DMS53 treated with DMSO at 0.1 percent for 48 hours (cell line): ENCODE measurements around the gene HSP90AA1.
A peak's percentile ranks its signal among the peaks of the same experiment; 100 is the strongest.
"Not testable (repeated sequence)": the region's sequence is repeated elsewhere in the genome, so short reads cannot be mapped to it uniquely, and the experiment has no call there.

Experiments
- DNase-seq: peaks from one replicate; lab custom pipeline; 2025; ENCODE audit not compliant: unreplicated experiment; lab: John Stamatoyannopoulos, UW

HSP90AA1 gene

DNA sequence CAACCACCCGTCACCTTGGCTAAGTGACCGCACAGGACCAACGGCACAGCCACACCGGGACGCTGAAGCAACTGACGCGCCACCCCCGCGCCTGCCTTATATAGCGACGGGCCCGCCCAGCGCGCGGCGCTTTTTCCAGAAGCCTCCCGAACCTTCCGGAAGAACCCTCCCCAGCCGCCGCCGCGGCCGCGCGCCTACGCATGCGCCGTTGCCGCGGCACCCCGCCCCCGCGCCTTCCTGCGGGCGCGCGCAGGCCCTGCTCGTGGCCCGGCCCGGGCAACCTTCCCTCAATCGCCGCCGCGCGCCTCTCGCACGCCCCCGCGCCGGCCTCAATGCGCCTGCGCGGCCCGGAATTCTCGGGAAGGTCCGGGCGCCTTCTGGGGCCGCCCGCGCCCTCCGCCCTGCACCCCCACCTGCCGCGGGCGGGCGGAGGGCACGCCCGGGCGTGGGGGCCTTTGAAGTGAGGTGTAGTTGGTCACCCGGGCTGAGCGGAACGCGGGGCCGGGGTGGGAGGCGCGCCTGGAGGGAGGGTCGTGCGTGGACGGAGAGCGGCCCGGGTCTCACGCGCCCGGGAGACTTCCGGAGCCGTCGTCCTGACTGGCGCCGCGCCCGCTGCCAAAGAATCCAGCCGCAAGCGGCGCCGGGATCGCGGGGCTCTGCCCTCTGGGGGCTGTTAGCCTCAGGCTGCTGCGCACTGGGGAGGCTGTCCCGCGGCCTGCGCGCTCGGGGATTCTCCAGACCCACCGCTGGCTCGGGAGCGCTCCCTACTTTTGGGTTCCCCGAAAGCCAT, at the start of gene HSP90AA1:
HSP90AA1 (minus strand) TSS at position 73 of the 790 bp plus-strand sequence. CDS start 666 bp downstream, outside the sequence.
- DNase-seq: peak; percentile 71

DNA sequence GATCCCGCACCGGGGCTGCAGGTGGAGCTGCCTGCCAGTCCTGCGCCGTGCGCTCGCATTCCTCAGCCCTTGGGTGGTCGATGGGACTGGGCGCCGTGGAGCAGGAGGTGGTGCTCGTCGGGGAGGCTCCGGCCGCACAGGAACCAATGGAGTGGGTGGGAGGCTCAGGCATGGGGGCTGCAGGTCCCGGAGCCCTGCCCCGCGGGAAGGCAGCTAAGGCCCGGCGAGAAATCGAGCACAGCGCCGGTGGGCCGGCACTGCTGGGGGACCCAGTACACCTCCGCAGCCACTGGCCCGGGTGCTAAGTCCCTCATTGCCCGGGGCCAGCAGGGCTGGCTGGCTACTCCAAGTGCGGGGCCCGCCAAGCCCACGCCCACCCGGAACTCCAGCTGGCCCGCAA, 48.6 kb upstream of the HSP90AA1 start:
- DNase-seq: not testable (repeated sequence)

DNA sequence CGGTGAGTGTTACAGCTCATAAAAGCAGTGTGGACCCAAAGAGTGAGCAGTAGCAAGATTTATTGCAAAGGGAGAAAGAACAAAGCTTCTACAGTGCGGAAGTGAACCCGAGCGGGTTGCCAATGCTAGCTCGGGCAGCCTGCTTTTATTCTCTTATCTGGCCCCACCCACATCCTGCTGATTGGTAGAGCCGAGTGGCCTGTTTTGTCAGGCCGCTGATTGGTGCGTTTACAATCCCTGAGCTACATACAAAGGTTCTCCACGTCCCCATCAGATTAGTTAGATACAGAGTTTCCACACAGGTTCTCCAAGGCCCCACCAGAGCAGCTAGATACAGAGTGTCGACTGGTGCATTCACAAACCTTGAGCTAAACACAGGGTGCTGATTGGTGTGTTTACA, 47.9 kb upstream of the HSP90AA1 start:
- not testable (repeated sequence) for DNase-seq

DNA sequence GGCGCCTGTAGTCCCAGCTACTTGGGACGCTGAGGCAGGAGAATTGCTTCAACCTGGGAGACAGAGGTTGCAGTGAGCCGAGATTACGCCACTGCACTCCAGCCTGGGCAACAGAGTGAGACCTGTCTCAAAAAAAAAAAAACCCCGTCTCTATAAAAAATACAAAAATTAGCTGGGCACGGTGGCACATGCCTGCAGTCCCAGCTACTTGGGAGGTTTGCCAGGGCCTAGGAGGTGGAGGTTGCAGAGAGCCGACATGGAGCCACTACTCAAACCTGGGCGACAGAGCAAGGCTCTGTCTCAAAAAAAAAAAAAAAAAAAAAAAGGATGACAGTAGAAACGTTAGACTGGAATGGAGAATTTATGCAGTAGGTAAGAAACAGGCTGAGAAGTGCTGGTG, 47.2 kb upstream of the HSP90AA1 start:
- DNase-seq: not testable (repeated sequence)

DNA sequence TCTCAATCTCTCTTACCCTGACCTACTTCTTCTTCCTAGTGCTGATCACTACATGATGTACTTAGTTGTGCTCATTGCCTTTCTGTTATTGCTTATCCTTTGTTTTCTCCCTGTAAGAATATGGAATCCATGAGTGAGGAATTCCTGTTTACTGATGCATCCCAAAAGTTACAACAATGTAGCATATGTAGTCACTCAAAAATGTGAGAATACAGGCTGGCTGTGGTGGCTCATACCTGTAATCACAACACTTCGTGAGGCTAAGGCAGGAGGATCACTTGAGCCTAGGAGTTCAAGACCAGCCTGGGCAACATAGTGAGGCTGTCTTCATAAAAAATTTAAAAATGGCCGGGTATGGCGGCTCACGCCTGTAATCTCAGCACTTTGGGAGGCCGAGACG, 44.9 kb upstream of the HSP90AA1 start:
- DNase-seq: no peak

DNA sequence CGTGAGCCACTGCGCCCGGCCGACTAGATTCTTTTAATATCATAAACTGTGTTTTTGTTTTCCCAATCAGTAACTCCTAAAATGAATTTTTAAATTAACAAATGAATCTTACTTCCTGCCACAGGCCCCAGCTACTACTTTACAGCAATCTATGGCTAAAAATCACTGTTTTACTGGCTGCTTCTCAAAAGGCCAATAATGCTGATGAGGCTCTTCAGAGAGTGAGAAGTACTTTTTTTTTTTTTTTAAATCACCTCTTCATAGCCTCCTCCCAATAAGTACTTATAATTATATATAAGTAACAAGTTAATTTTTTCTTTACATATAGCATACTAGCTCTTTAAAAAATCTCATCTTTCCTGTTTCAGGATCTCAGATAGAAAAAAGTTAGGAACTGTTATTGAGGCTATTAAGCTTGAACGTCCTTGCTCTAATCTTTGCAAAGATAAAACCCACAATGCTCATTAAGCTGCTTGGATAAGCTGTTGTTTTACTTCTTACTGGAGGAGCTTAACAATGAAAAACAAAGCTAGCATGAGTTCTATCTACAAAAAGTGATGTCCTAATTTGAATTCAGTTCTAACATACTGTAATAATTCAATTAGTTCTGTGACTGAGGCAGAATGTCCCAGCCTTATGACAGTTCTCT, 40.1 kb upstream of the HSP90AA1 start:
- DNase-seq: no peak

DNA sequence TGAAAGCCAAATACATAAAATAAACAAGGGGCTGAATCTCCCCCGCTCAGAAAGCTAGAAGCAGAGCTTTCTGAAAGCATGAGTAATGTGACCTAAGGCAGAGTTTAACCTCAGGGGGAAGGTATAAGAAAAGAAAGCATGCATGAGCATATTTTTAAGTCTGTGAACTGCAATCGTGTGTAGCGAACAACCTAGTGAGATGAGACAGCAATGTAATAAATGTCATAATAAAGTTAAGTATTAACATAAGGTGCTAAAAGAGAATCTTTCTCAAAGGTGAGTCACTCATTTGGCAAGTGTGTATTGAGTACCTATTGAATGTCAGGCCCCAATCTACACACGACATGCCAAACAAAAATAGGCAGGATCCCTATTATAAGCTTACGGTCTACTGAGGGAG, 38.7 kb upstream of the HSP90AA1 start:
- DNase-seq: peak; percentile 41

DNA sequence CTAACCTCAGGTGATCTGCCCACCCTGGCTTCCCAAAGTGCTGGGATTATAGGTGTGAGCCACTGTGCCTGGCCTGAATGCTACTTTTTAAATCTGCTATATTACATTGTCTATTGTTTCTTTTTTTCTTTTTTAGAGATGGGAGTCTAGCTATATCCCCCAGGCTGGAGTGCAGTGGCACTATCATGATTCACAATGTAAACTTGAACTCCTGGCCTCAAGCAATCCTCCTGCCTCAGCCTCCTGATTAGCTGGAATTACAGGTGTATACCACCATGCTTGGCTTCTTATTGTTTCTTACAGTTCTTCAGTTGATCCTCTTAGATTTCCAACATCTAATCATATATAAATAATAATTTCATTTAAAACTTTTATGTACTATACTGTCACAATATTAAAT, 37.6 kb upstream of the HSP90AA1 start:
- no peak for DNase-seq

DNA sequence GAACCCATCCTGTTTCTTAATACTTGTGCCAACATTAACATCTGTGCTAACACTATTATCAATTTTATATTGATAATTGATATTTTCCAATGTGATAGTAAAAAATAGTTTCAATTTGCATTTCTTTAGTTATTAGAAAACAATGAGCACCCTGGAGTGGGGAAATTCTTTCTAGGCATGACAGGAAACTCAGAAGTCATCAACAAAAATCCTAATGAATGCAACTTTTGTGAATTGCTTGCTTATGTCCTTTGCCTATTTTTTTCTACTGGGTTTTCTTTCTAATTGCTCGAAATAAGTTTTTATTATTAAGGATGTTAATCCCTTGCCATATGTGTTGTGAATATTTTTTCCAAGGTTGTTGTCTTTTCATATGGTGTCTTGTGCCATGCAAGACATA, 34.7 kb upstream of the HSP90AA1 start:
- no peak for DNase-seq

DNA sequence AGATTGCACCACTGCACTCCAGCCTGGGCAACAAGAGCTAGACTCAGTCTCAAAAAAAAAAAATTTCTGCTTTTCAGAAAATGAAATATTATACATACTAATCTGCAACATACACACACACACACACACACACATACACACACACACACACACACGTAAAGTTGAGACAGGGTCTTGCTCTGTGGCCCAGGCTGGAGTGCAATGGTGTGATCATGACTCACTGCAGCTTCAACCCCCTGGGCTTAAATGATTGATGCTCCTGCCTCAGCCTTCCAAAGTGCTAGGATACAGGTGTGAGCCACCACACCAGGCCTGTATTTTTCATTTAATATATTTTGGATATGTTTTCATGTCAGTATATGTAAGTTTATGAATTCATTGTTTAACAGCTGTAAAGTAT, 34.0 kb upstream of the HSP90AA1 start:
- DNase-seq: no peak

DNA sequence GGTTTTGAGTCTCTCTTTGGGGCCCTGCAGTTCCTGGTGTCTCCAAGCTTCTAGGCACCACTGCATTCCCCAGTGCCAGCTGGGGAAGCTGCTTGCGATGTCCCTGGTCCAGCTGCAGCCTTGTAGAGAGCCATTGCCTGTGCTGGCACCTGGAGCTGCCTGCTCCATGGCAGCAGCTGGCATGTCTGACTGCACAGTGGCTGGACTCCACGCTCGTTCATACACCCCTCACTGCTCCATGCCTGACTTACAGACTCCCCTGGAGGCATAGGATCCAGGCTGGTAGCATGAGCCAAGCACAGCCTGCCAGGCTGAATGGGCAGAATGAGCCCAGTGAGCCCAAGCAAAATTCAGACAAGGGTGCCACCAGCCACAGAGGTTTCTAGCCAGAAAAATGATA, 31.0 kb upstream of the HSP90AA1 start:
- no peak for DNase-seq

DNA sequence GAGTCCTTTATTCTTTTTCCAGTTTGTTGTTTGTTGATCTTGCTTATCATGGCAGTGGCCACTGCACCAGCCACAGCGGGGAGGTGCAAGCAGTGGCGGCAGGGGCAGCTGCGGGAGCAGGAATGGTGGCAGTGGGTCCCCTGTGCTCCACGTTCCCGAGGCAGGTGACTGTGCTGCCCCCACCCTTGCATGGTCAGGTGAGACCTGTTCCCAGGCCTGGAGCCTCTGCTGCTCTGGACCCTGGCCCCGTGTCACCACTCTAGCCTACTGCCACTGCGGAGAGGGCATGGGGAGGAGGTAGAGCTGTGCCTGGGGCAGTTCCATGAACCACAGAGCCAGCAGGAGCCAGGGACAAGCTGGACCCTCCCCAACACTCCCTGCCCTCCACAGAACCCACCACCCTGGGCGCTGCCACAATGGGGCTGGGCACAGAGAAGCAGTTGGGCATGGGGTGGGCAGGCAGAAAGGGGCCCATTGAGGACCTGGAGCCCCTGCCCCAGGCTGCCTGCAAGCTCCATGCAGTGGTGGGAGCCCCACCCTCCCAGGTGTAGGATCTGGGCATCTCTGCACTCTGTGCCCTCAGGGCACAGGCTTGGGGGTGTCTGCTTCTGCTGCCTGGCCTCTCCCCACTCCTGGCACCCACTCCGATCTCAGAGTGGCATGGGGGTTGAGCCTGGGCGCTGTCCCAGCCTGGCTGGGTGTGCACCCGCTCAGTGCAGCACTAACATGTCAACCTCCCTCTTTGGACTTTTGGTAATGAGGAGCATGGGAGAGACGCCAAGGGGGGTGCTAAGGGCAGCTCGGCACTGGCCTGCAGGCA, 29.7 kb upstream of the HSP90AA1 start:
- DNase-seq: no peak

DNA sequence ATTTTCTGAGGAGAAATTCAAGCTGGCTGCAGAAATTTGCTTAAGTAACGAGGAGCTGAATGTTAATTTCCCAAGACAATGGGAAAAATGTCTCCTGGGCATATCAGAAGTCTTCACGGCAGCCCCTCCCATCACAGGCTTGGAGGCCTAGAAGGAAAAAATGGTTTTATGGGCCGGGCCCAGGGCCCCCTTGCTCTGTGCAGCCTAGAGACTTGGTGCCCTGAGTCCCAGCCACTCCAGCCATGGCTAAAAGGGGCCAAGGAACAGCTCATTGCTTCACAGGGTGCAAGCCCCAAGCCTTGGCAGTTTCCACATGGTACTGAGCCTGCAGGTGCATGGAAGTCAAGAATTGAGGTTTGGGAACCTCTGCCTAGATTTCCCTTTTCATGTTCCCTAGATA, 24.3 kb upstream of the HSP90AA1 start:
- no peak for DNase-seq

DNA sequence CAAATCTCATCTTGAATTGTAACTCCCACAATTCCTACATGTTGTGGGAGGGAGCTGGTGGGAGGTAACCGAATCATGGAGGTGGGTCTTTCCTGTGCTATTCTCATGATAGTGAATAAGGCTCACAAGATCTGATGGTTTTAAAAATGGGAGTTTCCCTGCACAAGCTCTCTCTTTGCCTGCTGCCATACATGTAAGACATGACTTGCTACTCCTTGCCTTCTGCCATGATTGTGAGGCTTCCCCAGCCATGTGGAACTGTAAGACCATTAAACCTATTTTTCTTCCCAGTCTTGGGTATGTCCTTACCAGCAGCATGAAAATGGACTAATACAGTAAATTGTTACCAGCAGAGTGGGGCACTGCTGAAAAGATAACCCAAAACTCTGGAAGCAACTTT, 22.5 kb upstream of the HSP90AA1 start:
- DNase-seq: not testable (repeated sequence)

DNA sequence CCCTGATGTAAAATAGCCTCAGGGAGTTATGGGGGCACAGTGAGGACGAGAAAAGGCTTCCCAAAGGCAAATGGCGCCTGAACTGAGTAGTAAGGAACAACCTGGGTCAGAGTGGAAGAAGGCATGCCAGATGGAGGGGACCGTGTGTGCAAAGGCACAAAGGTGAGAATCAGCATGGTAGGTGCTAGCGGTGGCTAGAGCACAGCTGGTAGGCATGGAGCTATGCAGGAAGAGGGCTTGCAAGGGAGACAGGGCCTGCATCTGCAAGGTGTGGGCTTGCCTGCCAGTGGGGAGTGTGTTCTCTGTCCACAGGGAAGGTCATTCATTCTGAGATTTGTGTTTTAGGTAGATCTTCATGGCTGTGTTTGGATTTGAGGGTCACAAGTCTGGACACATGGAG, 18.5 kb upstream of the HSP90AA1 start:
- DNase-seq: no peak

DNA sequence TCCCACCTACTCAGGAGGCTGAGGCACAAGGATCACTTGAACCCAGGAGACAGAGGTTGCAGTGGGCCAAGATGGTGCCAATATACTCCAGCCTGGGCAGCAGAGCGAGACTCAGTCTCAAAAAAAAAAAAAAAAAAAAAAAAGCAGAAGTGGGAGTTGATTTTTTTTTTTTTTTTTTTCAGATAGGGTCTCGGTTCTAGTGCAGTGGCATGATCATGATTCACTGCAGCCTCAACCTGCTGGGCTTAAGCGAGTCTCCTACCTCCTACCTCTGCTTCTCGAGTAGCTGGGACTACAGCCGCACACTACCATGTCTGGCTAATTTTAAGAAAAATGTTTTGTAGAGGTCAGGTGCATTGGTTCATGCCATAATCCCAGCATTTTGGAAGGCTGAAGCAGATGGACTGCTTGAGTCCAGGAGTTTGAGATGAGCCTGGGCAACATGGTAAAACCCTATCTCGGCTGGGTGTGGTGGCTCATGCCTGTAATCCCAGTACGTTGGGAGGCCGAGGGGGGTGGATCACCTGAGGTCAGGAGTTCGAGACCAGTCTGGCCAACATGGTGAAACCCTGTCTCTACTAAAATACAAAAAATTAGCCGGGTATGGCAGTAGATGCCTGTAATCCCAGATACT, 16.3 kb upstream of the HSP90AA1 start:
- no peak for DNase-seq

DNA sequence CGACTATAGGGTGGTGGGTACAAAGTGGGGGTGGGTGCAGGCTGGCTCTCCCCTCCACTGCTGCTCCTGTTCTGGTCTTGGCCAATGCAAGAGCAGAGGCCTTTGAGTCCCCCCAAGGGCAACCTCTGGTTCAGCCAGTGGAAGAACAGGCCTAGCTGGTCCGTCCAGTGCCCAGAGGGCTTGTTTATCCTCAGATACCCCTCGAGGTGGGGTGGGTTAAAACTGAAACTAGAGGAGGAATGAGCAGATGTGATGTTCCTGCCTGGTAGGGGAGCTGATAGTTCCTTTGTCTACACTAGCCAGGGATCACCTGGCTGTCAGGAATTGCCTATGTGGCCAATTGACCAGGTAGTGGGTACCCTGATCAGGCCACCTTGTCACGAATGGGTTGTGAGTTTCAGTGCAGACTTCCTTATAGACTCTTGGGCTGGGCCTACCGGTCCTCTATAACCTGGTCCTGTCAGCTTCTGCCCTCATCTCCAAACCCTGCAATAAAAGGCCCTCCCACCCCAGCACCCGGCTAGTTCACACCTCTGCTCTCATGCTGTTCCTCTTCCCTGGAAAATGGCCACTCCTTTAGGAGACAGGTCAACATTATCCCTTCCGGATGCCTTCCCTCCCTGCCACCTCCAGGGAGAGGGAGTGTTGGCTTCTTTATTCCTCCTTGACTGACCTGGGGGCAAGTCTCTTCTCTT, 10.7 kb upstream of the HSP90AA1 start:
- peak; percentile 21 for DNase-seq

DNA sequence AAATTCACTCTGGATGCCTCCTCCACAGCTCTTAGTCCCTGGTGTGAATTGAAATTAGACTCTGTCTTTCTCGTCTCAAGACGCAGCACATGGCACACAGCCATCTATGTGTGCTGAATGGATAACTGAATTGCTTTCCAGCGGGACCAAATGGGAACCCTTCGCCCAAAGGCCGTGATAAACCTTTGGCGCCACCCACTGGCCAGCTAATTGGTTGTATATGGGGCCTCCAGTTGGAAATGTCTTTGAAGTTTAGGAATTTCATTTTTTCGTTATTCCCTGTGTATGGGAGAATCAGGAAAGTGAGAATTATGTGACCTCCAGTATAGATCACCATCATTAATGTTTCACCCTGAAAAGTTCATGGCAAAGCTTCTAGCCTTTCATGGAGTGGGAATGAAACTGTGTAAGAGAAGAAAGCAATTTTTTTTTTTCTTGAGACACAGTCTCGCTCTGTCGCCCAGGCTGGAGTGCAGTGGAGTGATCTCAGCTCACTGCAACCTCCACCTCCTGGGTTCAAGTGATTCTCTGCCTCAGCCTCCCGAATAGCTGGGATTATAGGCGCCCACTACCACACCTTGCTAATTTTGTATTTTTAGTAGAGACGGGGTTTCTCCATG, 9.8 kb upstream of the HSP90AA1 start:
- peak; percentile 52 for DNase-seq

DNA sequence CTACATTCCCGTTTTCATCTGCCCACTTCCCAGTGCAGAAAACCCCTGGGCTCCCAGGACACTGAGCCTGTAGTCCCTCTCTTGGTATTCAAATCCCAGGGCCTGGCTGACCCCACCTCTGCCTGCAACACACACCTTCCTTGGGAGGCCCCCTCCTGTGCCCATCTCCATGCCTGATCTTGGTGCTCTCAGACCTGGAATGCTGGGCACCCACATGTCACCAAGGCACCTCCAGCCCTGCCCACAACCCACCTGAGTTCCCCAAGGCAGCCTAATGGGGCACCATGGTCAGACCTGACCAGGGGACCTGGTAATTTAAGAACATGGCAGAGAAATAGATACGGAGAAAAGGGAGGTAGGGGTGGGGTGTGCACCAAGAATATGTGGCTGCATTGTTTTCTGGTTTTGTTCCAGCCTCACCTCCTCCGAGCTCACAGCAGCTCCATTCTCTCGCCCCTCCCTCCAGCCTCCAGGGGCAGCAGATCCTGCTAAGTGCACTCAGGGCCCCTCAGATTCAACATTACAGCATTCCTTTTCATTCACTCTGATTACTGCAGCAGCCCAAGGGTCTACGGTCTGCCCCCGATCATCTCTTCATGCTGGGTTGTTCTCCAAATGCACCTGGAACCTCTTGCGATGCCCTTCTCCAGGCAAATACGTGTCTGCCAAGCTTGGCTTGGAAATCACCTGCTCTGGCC, 9.2 kb upstream of the HSP90AA1 start:
- no peak for DNase-seq
